ENCODE measurements around the gene PTPRM.

- TF ChIP-seq CTCF (IDR thresholded peaks at IDR 0.05) (no peak), POLR2A (IDR thresholded peaks at IDR 0.05) (no peak)
These were observed 17.6 kb downstream of the PTPRM start for GRCh38 chr18:7584646-7585275.
